GM18520 (cell line): ENCODE data around the gene GAP43.

Experiments
- ATAC-seq: cut with Tn5 transposase; IDR thresholded peaks from one replicate; pipeline ENCODE4 v1.9.1; 2021; ENCODE audit not compliant: unreplicated experiment

GAP43 gene

GRCh38 chr3:115627180-115628074 lies 4.1 kb downstream of the GAP43 start:
- ATAC-seq: peak; percentile 78

- peak; percentile 21 for ATAC-seq
These were observed 4.7 kb downstream of the GAP43 start for GRCh38 chr3:115628075-115628412.

- ATAC-seq: no peak
These were observed 7.5 kb downstream of the GAP43 start for GRCh38 chr3:115630850-115631249.

GRCh38 chr3:115632026-115632425 lies 8.7 kb downstream of the GAP43 start:
- no peak for ATAC-seq

- no peak for ATAC-seq
These were observed 10.2 kb downstream of the GAP43 start for GRCh38 chr3:115633467-115633866.

GRCh38 chr3:115634052-115634451 lies 10.7 kb downstream of the GAP43 start:
- no peak for ATAC-seq

GRCh38 chr3:115635406-115635805 lies 12.1 kb downstream of the GAP43 start:
- no peak for ATAC-seq

- no peak for ATAC-seq
These were observed 14.9 kb downstream of the GAP43 start for GRCh38 chr3:115638241-115638640.

GRCh38 chr3:115638991-115639390 lies 15.7 kb downstream of the GAP43 start:
- no peak for ATAC-seq

GRCh38 chr3:115644391-115644790 lies 21.1 kb downstream of the GAP43 start:
- no peak for ATAC-seq

- ATAC-seq: no peak
These were observed 22.8 kb downstream of the GAP43 start for GRCh38 chr3:115646027-115646690.

- ATAC-seq: no peak
These were observed 25.2 kb downstream of the GAP43 start for GRCh38 chr3:115648559-115648958.

GRCh38 chr3:115651087-115651486 lies 27.8 kb downstream of the GAP43 start:
- ATAC-seq: no peak

- ATAC-seq: no peak
These were observed 28.3 kb downstream of the GAP43 start for GRCh38 chr3:115651599-115651998.

GRCh38 chr3:115652738-115653137 lies 29.4 kb downstream of the GAP43 start:
- peak; percentile 34 for ATAC-seq

GRCh38 chr3:115655761-115656282 lies 32.5 kb downstream of the GAP43 start:
- ATAC-seq: no peak

GRCh38 chr3:115657168-115657567 lies 33.9 kb downstream of the GAP43 start:
- ATAC-seq: no peak

GRCh38 chr3:115658032-115658336 lies 34.7 kb downstream of the GAP43 start:
- no peak for ATAC-seq

GRCh38 chr3:115658337-115659181 lies 35.2 kb downstream of the GAP43 start:
- ATAC-seq: peak; percentile 87

- ATAC-seq: no peak
These were observed 36.2 kb downstream of the GAP43 start for GRCh38 chr3:115659253-115660220.
